ENCODE results near the gene DAW1. TPM values are rescaled to one million over a fixed set of nuclear protein-coding genes. Genes with fewer than 3 reads are reported as not detected.
"Not testable (repeated sequence)": the region's sequence is repeated elsewhere in the genome, so short reads cannot be mapped to it uniquely, and the experiment has no call there.

DAW1 gene
- total RNA-seq, 1 donor from 2014 or later, result 1.6 TPM

- Mint-ChIP-seq H3K27ac (ENCODE audit: unreplicated experiment) (no peak overlapping the region), H3K4me1 (ENCODE audit: unreplicated experiment) (no peaks in the 10 kb centered on the region), H3K27me3 (ENCODE audit: unreplicated experiment) (peaks cover 4% of the 10 kb centered on the region), H3K36me3 (ENCODE audit: low read depth, unreplicated experiment) (no peaks in the 10 kb centered on the region), H3K4me3 (ENCODE audit: unreplicated experiment) (no peak overlapping the region), H3K9me3 (ENCODE audit: unreplicated experiment) (peaks cover under 1% of the 10 kb centered on the region)
- TF ChIP-seq, protein P1, sequence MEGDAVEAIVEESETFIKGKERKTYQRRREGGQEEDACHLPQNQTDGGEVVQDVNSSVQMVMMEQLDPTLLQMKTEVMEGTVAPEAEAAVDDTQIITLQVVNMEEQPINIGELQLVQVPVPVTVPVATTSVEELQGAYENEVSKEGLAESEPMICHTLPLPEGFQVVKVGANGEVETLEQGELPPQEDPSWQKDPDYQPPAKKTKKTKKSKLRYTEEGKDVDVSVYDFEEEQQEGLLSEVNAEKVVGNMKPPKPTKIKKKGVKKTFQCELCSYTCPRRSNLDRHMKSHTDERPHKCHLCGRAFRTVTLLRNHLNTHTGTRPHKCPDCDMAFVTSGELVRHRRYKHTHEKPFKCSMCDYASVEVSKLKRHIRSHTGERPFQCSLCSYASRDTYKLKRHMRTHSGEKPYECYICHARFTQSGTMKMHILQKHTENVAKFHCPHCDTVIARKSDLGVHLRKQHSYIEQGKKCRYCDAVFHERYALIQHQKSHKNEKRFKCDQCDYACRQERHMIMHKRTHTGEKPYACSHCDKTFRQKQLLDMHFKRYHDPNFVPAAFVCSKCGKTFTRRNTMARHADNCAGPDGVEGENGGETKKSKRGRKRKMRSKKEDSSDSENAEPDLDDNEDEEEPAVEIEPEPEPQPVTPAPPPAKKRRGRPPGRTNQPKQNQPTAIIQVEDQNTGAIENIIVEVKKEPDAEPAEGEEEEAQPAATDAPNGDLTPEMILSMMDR (IDR thresholded peaks at IDR 0.05; ENCODE audit: unreplicated experiment), result no peak
- no peak for DNase-seq (ENCODE audit: low spot score)
Observed at GRCh38 chr2:227932403-227932802, 61.0 kb downstream of the DAW1 start.

- peaks cover 5% of the 10 kb centered on the region for H3K27me3 Mint-ChIP-seq (ENCODE audit: unreplicated experiment)
- TF ChIP-seq, protein P1 (IDR thresholded peaks at IDR 0.05; ENCODE audit: unreplicated experiment), result no peak
- DNase-seq (ENCODE audit: low spot score), result no peak
- H3K27ac Mint-ChIP-seq (ENCODE audit: unreplicated experiment), result no peak overlapping the region
- no peak overlapping the region for H3K4me3 Mint-ChIP-seq (ENCODE audit: unreplicated experiment)
- no peaks in the 10 kb centered on the region for H3K36me3 Mint-ChIP-seq (ENCODE audit: low read depth, unreplicated experiment)
- H3K9me3 Mint-ChIP-seq (ENCODE audit: unreplicated experiment), result no peaks in the 10 kb centered on the region
- peaks cover 11% of the 10 kb centered on the region for H3K4me1 Mint-ChIP-seq (ENCODE audit: unreplicated experiment)
Observed at GRCh38 chr2:227933884-227934283, 62.5 kb downstream of the DAW1 start.

GRCh38 chr2:227936249-227936648, 64.8 kb downstream of the DAW1 start:
- not testable (repeated sequence) for H3K4me3 Mint-ChIP-seq (ENCODE audit: unreplicated experiment); H3K27me3 Mint-ChIP-seq (ENCODE audit: unreplicated experiment); DNase-seq (ENCODE audit: low spot score); H3K36me3 Mint-ChIP-seq (ENCODE audit: low read depth, unreplicated experiment); H3K27ac Mint-ChIP-seq (ENCODE audit: unreplicated experiment); H3K9me3 Mint-ChIP-seq (ENCODE audit: unreplicated experiment)
- peaks cover 11% of the 10 kb centered on the region for H3K4me1 Mint-ChIP-seq (ENCODE audit: unreplicated experiment)

GRCh38 chr2:227939271-227940027, 68.0 kb downstream of the DAW1 start:
- H3K27ac Mint-ChIP-seq (ENCODE audit: unreplicated experiment), result no peak overlapping the region

GRCh38 chr2:227942021-227942420, 70.6 kb downstream of the DAW1 start:
- H3K4me1 Mint-ChIP-seq (ENCODE audit: unreplicated experiment), result peaks cover 11% of the 10 kb centered on the region
- DNase-seq (ENCODE audit: low spot score), result no peak
- no peak overlapping the region for H3K4me3 Mint-ChIP-seq (ENCODE audit: unreplicated experiment)
- no peak overlapping the region for H3K27ac Mint-ChIP-seq (ENCODE audit: unreplicated experiment)
- no peaks in the 10 kb centered on the region for H3K9me3 Mint-ChIP-seq (ENCODE audit: unreplicated experiment)
- H3K27me3 Mint-ChIP-seq (ENCODE audit: unreplicated experiment), result peaks cover 4% of the 10 kb centered on the region
- TF ChIP-seq, protein P1 (IDR thresholded peaks at IDR 0.05; ENCODE audit: unreplicated experiment), result no peak
- H3K36me3 Mint-ChIP-seq (ENCODE audit: low read depth, unreplicated experiment), result no peaks in the 10 kb centered on the region

More at GRCh38 chr2:227939271-227940027, 68.0 kb downstream of the DAW1 start:
- Mint-ChIP-seq H3K36me3 (ENCODE audit: low read depth, unreplicated experiment) (no peaks in the 10 kb centered on the region), H3K4me1 (ENCODE audit: unreplicated experiment) (peaks cover 11% of the 10 kb centered on the region), H3K27me3 (ENCODE audit: unreplicated experiment) (peaks cover 5% of the 10 kb centered on the region), H3K4me3 (ENCODE audit: unreplicated experiment) (no peak overlapping the region), H3K9me3 (ENCODE audit: unreplicated experiment) (no peaks in the 10 kb centered on the region)
- DNase-seq (ENCODE audit: low spot score), result no peak
- TF ChIP-seq, protein P1 (IDR thresholded peaks at IDR 0.05; ENCODE audit: unreplicated experiment), result peak; percentile 31

Data from endothelial cell (in vitro differentiated cells).